ENCODE measurements around the gene SDHA.
"Not testable (repeated sequence)": the region's sequence is repeated elsewhere in the genome, so short reads cannot be mapped to it uniquely, and the experiment has no call there.

DNA sequence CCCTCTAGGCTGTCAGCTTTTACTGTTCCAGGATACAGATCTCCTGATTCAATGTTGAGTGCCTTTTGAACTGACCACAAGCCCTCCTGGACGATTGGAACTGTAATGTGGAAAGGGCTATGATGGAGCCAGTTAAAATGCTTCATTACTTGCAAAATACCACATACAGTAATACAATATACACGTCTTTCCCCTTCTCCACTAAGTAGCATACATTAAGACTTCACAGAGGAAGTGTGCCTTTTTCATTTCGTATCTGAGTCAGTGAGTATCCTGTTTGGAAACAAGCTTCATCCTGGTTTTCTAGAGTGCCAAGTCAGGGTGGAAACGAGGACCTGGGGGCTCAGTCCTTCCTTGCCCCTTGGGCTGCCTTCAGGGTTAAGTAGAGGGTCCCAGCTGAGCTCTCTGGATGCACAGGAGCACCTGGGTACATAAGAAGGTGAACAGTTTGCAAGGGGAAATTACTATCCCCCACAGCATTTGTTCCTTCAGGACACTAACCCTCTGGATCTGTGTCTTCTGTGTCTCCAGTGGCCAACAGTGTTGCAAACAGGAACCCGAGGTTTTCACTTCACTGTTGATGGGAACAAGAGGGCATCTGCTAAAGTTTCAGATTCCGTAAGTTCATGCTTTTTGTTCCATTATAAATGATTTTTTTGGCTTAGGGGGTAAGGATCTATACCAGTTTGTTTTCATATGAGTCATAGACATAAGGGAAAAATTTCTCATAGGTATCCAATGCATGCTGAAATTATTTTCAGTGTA lies 5.0 kb downstream of the SDHA start:
- TF ChIP-seq, protein P1, sequence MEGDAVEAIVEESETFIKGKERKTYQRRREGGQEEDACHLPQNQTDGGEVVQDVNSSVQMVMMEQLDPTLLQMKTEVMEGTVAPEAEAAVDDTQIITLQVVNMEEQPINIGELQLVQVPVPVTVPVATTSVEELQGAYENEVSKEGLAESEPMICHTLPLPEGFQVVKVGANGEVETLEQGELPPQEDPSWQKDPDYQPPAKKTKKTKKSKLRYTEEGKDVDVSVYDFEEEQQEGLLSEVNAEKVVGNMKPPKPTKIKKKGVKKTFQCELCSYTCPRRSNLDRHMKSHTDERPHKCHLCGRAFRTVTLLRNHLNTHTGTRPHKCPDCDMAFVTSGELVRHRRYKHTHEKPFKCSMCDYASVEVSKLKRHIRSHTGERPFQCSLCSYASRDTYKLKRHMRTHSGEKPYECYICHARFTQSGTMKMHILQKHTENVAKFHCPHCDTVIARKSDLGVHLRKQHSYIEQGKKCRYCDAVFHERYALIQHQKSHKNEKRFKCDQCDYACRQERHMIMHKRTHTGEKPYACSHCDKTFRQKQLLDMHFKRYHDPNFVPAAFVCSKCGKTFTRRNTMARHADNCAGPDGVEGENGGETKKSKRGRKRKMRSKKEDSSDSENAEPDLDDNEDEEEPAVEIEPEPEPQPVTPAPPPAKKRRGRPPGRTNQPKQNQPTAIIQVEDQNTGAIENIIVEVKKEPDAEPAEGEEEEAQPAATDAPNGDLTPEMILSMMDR (IDR thresholded peaks at IDR 0.05) = not testable (repeated sequence)
- not testable (repeated sequence) for TF ChIP-seq ZFX (IDR thresholded peaks at IDR 0.05; ENCODE audit: borderline replicate concordance)

Measured in 22Rv1 (cell line).